HPDE6-E6E7 (cell line): ENCODE measurements around the gene OTUB1.

Source experiments
- DNase-seq: peaks from one replicate; pipeline ENCODE4 v3.0.0; 2011; ENCODE audit warnings: missing footprints; ENCODE audit errors: extremely low spot score

Gene OTUB1

GRCh38 chr11:64004590-64004984, 18.3 kb downstream of the OTUB1 start:
- DNase-seq, result no peak

GRCh38 chr11:64005691-64006090, 19.5 kb downstream of the OTUB1 start:
- DNase-seq, result no peak

GRCh38 chr11:64006398-64006797, 20.2 kb downstream of the OTUB1 start:
- DNase-seq, result no peak

GRCh38 chr11:64007160-64007628, 21.0 kb downstream of the OTUB1 start:
- DNase-seq, result no peak

GRCh38 chr11:64007629-64008282, 21.5 kb downstream of the OTUB1 start:
- no peak for DNase-seq

- DNase-seq, result no peak
Measured at GRCh38 chr11:64008283-64008913, 22.2 kb downstream of the OTUB1 start.

GRCh38 chr11:64008914-64009633, 22.8 kb downstream of the OTUB1 start:
- no peak for DNase-seq

GRCh38 chr11:64009710-64010109, 23.5 kb downstream of the OTUB1 start:
- no peak for DNase-seq

GRCh38 chr11:64010783-64011182, 24.5 kb downstream of the OTUB1 start:
- DNase-seq, result no peak

- DNase-seq, result no peak
Measured at GRCh38 chr11:64011371-64011770, 25.1 kb downstream of the OTUB1 start.

- no peak for DNase-seq
Measured at GRCh38 chr11:64013141-64013896, 27.1 kb downstream of the OTUB1 start.

GRCh38 chr11:64014356-64014755, 28.1 kb downstream of the OTUB1 start:
- DNase-seq, result no peak

- no peak for DNase-seq
Measured at GRCh38 chr11:64015510-64015909, 29.3 kb downstream of the OTUB1 start.

GRCh38 chr11:64015935-64016845, 30.0 kb downstream of the OTUB1 start:
- DNase-seq, result no peak

GRCh38 chr11:64017945-64018224, 31.6 kb downstream of the OTUB1 start:
- DNase-seq, result no peak

- DNase-seq, result no peak
Measured at GRCh38 chr11:64018310-64018709, 32.1 kb downstream of the OTUB1 start.

- DNase-seq, result no peak
Measured at GRCh38 chr11:64019106-64020037, 33.1 kb downstream of the OTUB1 start.

- DNase-seq, result no peak
Measured at GRCh38 chr11:64020976-64021756, 34.9 kb downstream of the OTUB1 start.

- DNase-seq, result peak; percentile 59
Measured at GRCh38 chr11:64021757-64022093, 35.5 kb downstream of the OTUB1 start.
